B cell (primary cell): ENCODE measurements around the gene DAB1. TPM values are rescaled to one million over a fixed set of nuclear protein-coding genes. Genes with fewer than 3 reads are reported as not detected.

Experiments
- ATAC-seq: fragments of 200-7000 bp; cut with Tn5 transposase; one replicate; pipeline ENCODE4 v1.10.0; 2021; ENCODE audit warnings: low read depth, mild to moderate bottlenecking, moderate number of reproducible peaks, moderate library complexity
- CTCF ChIA-PET: fragments of 350-600 bp; sonication (Branson Sonifier 250); formaldehyde crosslinking; loops from one replicate; lab custom pipeline; 2021; ENCODE audit warnings: antibody characterized with exemption, inconsistent platforms; lab: Charles Lee
- POLR2A ChIA-PET: fragments of 350-600 bp; sonication (Branson Sonifier 250); formaldehyde crosslinking; loops from one replicate; lab custom pipeline; 2021; ENCODE audit warnings: antibody characterized with exemption; lab: Charles Lee
- DNase-seq: peaks from one replicate; pipeline ENCODE4 v3.0.0; 2013
- H2AFZ ChIP-seq: 2 replicates; pipeline ENCODE4 v1.6.1; 2012; ENCODE audit warnings: mild to moderate bottlenecking, low read depth, low read length; ENCODE audit not compliant: insufficient read depth, poor library complexity, severe bottlenecking
- H3K27ac ChIP-seq, 2 donors: 1 replicate in 1 of 2; 2 replicates in 1 of 2; pipeline ENCODE4 v1.5.1; 2012 to 2013; ENCODE audit warnings: low read length in 2 of 2, mild to moderate bottlenecking in 2 of 2, moderate library complexity in 1 of 2
- H3K27me3 ChIP-seq, 4 experiments: fragments of 200-600 bp in 1 of 4; sonication (generic) in 1 of 4; replicated peaks in 1 of 4; 1 replicate in 2 of 4; 2 replicates in 2 of 4; pipeline versions ENCODE4 v1.6.1 to v1.7.0; 2013 to 2016; ENCODE audit warnings: low read length in 3 of 4, mild to moderate bottlenecking in 2 of 4, mixed read lengths in 1 of 4, moderate library complexity in 1 of 4; ENCODE audit not compliant: insufficient read depth in 4 of 4, control insufficient read depth in 3 of 4; ENCODE audit errors: control extremely low read depth in 1 of 4
- H3K36me3 ChIP-seq, 2 experiments: replicated peaks in 1 of 2; 1 replicate in 1 of 2; 2 replicates in 1 of 2; pipeline versions ENCODE4 v1.6.1 to v1.7.1; 2013; ENCODE audit warnings: low read length in 1 of 2; ENCODE audit not compliant: insufficient read depth in 2 of 2, control insufficient read depth in 1 of 2; ENCODE audit errors: control extremely low read depth in 1 of 2, extremely low read depth in 1 of 2
- H3K4me1 ChIP-seq, 2 donors: fragments of 200-600 bp in 1 of 2; sonication (generic) in 1 of 2; 1 replicate in 1 of 2; 2 replicates in 1 of 2; pipeline versions ENCODE4 v1.5.1 to v1.6.1; 2013 to 2017; ENCODE audit warnings: low read length in 2 of 2; ENCODE audit not compliant: control insufficient read depth in 2 of 2, insufficient read depth in 2 of 2
- H3K4me2 ChIP-seq: replicated peaks from 2 replicates; pipeline ENCODE3; 2012; ENCODE audit warnings: mild to moderate bottlenecking, low read depth, low read length; ENCODE audit not compliant: poor library complexity, severe bottlenecking
- H3K4me3 ChIP-seq, 5 experiments: fragments of 200-600 bp in 1 of 5; sonication (generic) in 1 of 5; 1 replicate in 3 of 5; 2 replicates in 2 of 5; pipeline versions ENCODE4 v1.5.1 to v1.7.0; 2011 to 2016; ENCODE audit warnings: low read length in 4 of 5, mild to moderate bottlenecking in 4 of 5, low read depth in 2 of 5, control low read depth in 1 of 5, moderate library complexity in 1 of 5; ENCODE audit not compliant: insufficient read depth in 1 of 5; ENCODE audit errors: control extremely low read depth in 1 of 5, extremely low read depth in 1 of 5
- H3K79me2 ChIP-seq: fragments of 200-600 bp; sonication (generic); one replicate; pipeline ENCODE4 v1.6.0; 2016; ENCODE audit warnings: low read length; ENCODE audit not compliant: control insufficient read depth, insufficient read depth
- H3K9ac ChIP-seq: fragments of 200-600 bp; sonication (generic); 2 replicates; pipeline ENCODE4 v1.6.1; 2017; ENCODE audit warnings: mild to moderate bottlenecking, low read length, moderate library complexity
- H3K9me3 ChIP-seq, 3 donors: one replicate each; pipeline versions ENCODE4 v1.6.1 to v1.7.1; 2013; ENCODE audit warnings: low read length in 2 of 3; ENCODE audit not compliant: control insufficient read depth in 2 of 3, insufficient read depth in 1 of 3; ENCODE audit errors: control extremely low read depth in 1 of 3
- H4K20me1 ChIP-seq: 2 replicates; pipeline ENCODE4 v1.6.0; 2012; ENCODE audit warnings: mild to moderate bottlenecking, low read length; ENCODE audit not compliant: insufficient read depth, control insufficient read depth, poor library complexity, severe bottlenecking
- H3K27ac Mint-ChIP-seq: one replicate; pipeline ENCODE4 v1.8.0; 2021; ENCODE audit warnings: mixed read lengths
- H3K27me3 Mint-ChIP-seq: one replicate; pipeline ENCODE4 v1.8.0; 2021; ENCODE audit warnings: mixed read lengths
- H3K4me1 Mint-ChIP-seq: one replicate; pipeline ENCODE4 v1.8.0; 2021; ENCODE audit warnings: mixed read lengths
- H3K4me3 Mint-ChIP-seq: one replicate; pipeline ENCODE4 v1.8.0; 2021; ENCODE audit warnings: mixed read lengths
- H3K9me3 Mint-ChIP-seq: one replicate; pipeline ENCODE4 v1.8.0; 2022; ENCODE audit warnings: mixed read lengths; ENCODE audit not compliant: insufficient read depth
- CTCF ChIP-seq: fragments of 200-600 bp; IDR thresholded peaks from one replicate; pipeline ENCODE4 v1.8.0; 2022; ENCODE audit warnings: antibody characterized with exemption, mild to moderate bottlenecking
- EZH2 ChIP-seq: IDR thresholded peaks from 2 replicates; pipeline ENCODE4 v1.6.1; 2012; ENCODE audit warnings: borderline replicate concordance, low read depth, mild to moderate bottlenecking, moderate library complexity, low read length; ENCODE audit not compliant: insufficient read depth, poor library complexity, severe bottlenecking
- WGBS: methylation state at CpG from one replicate; pipeline ENCODE4 v1.1.5; 2013; ENCODE audit warnings: missing lambda C conversion rate; ENCODE audit not compliant: insufficient coverage; 5-methylcytosine and 5-hydroxymethylcytosine counted together
- intact Hi-C: fragments of 100-400 bp; cut with micrococcal nuclease; formaldehyde crosslinking; loops from one replicate; pipeline ENCODE4 v1.10.0; 2022
- polyA plus RNA-seq: library from polyadenylated mRNA; depleted of rRNA; stranded (reverse); fragments of >200 nt; gene quantifications from 2 replicates; pipeline ENCODE4 v1.2.3, GENCODE V29; 2012
- total RNA-seq, 2 donors: library from RNA; stranded (reverse); fragments of 120-200 nt in 1 of 2; gene quantifications; 1 replicate in 1 of 2; 2 replicates in 1 of 2; pipeline versions ENCODE4 v1.2.3 to v1.2.4, GENCODE V29; 2013 to 2022

DAB1 gene
- total and polyA plus RNA-seq, 2 donors (not counting 1 experiment from before 2014, with no cell fraction given) = not detected

- Histone ChIP-seq H3K9me3 (peaks cover 0 to 3% (median 0%) of the 10 kb centered on the region in 3 donors), H3K4me2 (no peak overlapping the region), H3K79me2 (no peaks in the 10 kb centered on the region), H3K27ac (no peak overlapping the region), H3K9ac (no peak overlapping the region), H3K4me1 (no peaks in the 10 kb centered on the region), H3K27me3 (no peaks in the 10 kb centered on the region), H4K20me1 (no peaks in the 10 kb centered on the region), H2AFZ (no peak overlapping the region), H3K36me3 (no peaks in the 10 kb centered on the region), H3K4me3 (no peak overlapping the region)
- no peaks in the 10 kb centered on the region for H3K4me1 Mint-ChIP-seq
- no peak overlapping the region for H3K27ac Mint-ChIP-seq
- H3K9me3 Mint-ChIP-seq = no peaks in the 10 kb centered on the region
- TF ChIP-seq EZH2 (no peak), CTCF (no peak)
- no peaks in the 10 kb centered on the region for H3K27me3 Mint-ChIP-seq
- ATAC-seq (no peak), DNase-seq (no peak)
- CTCF ChIA-PET = no interaction called here
- intact Hi-C loops = no loop called here
- 100% methylated on average over 1 of the region's 1 CpG for WGBS
- no peak overlapping the region for H3K4me3 Mint-ChIP-seq
- POLR2A ChIA-PET = no interaction called here
These were observed 22.2 kb downstream of the DAB1 start for GRCh38 chr1:57401671-57402070.

- Histone ChIP-seq H3K9ac (no peak overlapping the region), H3K4me3 (no peak overlapping the region), H3K79me2 (no peaks in the 10 kb centered on the region), H3K36me3 (no peaks in the 10 kb centered on the region), H2AFZ (no peak overlapping the region), H4K20me1 (no peaks in the 10 kb centered on the region), H3K27ac (no peak overlapping the region), H3K9me3 (peaks cover 0 to 3% (median 0%) of the 10 kb centered on the region in 3 donors), H3K4me1 (no peaks in the 10 kb centered on the region), H3K4me2 (no peak overlapping the region), H3K27me3 (no peaks in the 10 kb centered on the region)
- TF ChIP-seq CTCF = no peak
- TF ChIP-seq EZH2 = no peak
- no peaks in the 10 kb centered on the region for H3K4me1 Mint-ChIP-seq
- H3K4me3 Mint-ChIP-seq = no peak overlapping the region
- intact Hi-C loops = no loop called here
- H3K27me3 Mint-ChIP-seq = no peaks in the 10 kb centered on the region
- CTCF ChIA-PET = no interaction called here
- H3K27ac Mint-ChIP-seq = no peak overlapping the region
- DNase-seq = no peak
- 100% methylated on average over 1 of the region's 5 CpGs for WGBS
- POLR2A ChIA-PET = no interaction called here
- no peak for ATAC-seq
- no peaks in the 10 kb centered on the region for H3K9me3 Mint-ChIP-seq
These were observed 23.8 kb downstream of the DAB1 start for GRCh38 chr1:57400048-57400447.
